Stimulated activated CD8-positive, alpha-beta memory T cell treated with anti-CD3 and anti-CD28 coated beads, Interleukin-7, amount 100 ng/mL, for 24 hours (primary cell): ENCODE results near the gene CYP4F8.

Experiments
- DNase-seq: peaks from one replicate; pipeline ENCODE4 v3.0.0-alpha.2; 2020; ENCODE audit warnings: low read depth

CYP4F8 gene

DNA sequence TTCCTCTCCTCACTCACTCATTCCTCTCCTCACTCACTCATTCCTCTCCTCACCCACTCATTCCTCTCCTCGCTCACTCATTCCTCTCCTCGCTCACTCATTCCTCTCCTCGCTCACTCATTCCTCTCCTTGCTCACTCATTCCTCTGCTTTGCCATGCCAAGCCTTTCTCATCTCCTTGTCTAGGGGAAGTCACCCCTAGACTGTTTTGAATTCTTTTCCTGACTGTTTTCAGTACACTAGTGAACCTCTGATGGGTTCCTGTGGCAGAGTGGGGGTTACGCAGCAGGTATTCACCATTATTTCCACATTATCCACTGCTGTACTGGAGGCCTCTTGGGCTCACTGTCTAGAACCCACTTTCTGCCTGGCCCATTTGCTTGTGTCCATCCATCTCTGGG is 1.2 kb downstream of the CYP4F8 start:
- no peak for DNase-seq

DNA sequence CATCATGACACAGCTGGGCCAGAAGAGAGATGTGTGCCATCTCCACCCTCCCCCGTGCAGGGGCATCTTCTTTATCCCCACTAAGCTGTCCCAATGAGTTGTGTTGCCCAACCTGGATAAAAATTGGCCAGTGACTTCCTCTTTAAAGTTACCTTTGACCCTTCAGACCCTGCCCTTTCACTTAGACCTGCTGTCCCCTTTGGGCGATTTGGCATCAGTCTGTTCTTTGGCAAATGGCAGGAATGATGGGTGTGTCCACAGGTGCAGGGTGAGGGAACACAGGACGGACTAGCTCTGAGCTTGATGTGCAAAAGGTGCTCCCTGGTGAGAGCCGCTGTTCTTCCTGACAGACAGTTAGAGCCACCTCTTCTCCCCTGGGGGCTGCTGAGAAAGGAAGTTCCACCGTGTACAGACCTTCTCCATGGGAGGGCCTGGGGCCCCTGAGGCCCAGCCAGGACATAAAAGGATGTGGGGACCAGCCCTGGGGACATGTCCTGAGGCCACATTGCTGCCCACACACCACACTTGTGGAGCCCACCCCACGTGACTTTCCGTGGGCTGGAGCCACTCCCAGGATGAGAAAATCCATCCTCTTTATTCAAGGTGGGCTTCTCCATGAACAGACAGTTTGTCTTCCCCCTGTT is 1.7 kb downstream of the CYP4F8 start:
- no peak for DNase-seq

DNA sequence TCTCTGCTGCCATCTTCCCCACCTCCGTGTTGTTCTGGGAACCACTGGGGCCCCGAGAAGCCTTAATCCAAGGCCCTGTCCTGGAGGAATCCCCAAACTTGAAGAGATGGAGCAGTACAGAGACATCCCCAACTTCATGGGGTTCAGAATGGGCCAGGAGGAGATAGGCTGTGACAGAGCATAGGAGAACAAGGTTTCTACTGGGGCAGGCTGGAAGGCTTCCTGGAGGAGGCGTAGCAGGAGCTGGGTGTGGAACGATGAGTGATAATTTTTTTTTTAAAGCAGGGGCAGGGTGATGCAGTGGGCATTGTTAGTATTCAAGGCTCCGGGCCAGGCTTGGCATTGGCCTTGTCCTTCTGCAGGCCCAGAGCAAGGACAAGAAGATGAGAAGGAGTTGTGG is 3.3 kb downstream of the CYP4F8 start:
- DNase-seq = no peak

DNA sequence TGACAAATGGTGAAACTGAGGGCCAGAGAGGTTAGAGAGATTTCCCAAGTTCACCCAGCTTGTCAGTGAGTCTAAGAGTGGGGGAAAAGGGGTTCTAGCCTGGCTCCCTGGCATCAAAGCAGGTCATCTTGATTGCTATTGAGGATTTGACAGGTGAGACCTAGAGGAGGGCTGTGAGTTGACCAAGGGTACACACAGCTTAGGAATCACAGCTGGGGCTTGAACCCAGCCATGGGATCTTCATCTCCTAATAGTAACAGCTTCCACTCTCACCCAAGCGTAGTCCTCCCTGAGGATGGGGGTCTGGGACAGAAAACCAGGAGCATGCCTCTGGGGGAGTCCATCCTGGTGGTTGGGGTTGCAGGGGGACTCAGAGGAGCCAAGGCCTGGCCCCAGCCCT is 6.8 kb downstream of the CYP4F8 start:
- DNase-seq = no peak

DNA sequence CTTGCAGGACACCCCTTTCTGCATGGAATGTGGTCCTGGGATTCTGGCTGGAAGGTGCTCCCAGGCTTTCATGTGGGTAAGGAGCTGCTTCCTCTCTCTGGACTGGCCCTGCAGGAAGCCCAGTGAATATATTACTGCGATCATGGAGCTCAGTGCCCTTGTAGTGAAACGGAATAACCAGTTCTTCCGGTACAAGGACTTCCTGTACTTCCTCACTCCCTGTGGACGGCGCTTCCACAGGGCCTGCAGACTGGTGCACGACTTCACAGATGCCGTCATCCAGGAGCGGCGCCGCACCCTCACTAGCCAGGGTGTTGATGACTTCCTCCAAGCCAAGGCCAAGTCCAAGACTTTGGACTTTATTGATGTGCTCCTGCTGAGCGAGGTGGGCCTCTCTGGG is 8.0 kb downstream of the CYP4F8 start:
- no peak for DNase-seq

DNA sequence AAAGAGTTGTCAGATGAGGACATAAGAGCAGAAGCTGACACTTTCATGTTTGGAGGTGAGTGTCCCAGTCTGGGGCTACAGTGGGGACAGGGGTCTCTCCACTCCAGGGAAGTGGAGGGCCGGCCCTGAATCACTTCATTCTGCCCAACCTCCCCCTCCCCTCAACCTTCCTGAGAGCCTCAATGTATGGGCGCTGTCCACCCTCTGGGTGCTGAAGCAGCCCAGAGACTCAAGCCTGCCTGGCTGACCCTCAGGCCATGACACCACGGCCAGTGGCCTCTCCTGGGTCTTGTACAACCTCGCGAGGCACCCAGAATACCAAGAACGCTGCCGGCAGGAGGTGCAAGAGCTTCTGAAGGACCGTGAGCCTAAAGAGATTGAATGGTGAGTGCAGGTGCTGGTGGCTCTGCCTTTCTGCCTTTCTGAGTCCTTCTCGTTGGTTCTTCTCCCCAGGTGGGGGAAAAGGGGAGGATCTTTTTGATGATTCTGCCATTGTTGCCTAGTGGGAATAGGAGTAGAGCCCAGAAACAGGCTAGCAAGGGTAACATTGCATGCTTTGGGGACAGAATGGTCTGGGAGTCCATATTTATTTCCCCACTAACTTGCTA is 8.8 kb downstream of the CYP4F8 start:
- no peak for DNase-seq

DNA sequence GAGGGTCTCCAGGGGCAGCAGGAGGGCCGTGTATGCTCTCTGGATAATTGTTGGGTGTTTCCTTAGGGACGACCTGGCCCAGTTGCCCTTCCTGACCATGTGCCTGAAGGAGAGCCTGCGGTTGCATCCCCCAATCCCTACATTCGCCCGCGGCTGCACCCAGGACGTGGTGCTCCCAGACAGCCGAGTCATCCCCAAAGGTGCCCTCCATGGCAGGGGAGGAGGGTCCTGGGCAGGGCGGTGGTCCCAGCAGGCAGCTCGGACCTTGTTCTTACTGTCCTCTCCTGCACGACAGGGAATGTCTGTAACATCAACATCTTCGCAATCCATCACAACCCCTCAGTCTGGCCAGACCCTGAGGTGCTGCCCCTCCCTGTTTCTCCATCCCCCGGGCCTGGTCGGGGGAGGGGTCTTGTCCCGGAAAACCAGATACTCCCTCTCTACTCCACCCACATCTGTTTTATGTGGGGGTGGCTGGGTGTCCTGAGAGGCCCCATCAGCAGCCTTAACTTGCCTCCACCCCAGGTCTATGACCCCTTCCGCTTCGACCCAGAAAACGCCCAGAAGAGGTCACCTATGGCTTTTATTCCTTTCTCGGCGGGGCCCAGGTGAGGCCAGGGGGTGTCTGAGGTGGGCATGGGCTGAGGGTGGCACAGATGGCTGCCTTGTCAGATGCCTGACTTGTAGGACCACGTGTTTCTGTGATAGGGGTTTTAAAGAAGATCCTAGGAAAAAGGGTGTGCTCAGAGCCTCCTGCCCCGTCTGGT is 13.4 kb downstream of the CYP4F8 start:
- no peak for DNase-seq

DNA sequence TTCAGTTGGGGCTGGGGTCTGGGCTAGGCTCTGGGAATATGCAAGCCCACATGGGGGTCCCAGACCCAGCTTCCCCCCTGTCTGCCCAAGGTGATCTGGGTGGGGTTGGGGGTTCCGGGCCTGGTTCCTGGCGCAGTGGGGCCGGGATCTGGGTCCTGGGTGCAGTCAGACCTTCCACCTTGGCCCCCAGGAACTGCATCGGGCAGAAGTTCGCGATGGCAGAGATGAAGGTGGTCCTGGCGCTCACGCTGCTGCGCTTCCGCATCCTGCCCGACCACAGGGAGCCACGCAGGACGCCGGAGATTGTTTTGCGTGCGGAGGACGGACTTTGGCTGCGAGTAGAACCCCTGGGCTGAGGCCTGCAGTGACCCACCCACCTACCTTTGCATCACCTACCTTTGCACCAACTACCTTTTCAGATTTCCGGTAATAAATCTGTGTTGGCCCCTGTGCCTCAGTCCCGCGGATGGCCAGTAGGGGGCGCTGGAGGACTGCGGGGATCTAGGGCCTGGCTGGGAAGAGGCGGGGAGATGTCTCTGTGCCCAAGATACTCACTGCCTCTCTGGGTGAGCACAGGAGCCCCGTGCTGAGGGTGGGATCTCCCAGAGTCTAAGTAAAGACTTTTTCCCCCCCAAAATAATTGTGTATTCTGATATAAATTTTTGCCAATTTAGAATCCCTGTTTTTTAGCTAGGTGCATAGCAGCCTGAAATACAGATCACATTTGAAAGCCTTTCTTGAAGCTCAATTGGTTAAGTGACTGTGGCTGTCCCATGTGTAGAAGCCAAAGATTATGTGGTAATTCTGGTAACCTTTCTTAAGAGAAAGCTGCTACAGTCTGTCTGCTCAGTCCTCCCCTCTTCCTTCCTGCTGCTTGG is 14.2 kb downstream of the CYP4F8 start:
- DNase-seq = peak; percentile 90

DNA sequence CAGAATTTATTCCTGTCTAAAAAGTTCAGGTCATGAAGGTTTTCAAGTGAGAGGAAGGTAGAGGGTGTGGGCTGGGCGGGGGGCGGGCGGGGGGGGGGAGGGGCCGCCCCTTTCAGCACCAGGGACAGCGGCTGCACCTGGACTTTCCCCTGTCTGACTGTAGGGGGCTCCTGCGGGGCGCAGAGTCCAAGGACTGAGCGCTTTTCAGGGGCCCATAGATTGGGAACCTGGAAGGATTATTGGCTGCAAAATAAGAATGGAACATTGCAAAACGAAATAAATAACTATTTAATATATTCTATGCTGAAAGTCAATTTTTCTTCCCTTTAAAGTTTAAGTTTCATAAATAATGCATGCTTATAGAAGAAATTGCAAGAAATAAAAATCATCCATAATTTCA is 16.8 kb downstream of the CYP4F8 start:
- no peak for DNase-seq

DNA sequence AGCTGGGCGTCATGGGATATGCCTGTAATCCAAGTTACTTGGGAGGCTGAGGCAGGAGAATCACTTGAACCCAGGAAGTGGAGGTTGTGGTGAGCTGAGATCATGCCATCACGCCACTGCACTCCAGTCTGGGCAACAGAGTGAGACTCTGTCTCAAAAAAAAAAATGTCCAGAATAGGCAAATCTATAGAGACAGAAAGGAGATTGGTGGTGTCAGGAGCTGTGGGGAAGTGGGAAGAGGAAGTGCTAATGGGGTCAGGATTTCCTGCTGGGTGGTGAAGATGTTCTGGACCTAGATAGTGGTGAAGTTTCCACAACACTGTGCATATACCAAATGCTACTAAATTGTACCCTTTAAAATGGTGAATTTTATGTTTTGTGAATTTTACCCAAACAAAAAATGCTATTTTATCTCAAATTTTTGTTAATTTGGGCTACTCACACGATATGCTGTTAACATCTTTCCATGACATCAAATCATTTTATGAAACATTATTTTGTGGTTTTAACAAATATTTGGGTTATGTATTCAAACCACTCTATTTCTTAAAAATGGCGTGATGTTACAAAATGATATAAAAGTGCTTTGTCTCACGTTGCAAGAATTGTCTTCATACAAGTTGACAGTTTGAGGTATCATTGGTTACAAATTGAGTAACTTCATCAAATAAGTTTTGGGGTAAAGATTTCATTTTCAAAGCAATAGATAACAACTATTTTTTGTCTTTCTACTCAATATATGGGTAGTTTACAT is 18.2 kb downstream of the CYP4F8 start:
- no peak for DNase-seq

DNA sequence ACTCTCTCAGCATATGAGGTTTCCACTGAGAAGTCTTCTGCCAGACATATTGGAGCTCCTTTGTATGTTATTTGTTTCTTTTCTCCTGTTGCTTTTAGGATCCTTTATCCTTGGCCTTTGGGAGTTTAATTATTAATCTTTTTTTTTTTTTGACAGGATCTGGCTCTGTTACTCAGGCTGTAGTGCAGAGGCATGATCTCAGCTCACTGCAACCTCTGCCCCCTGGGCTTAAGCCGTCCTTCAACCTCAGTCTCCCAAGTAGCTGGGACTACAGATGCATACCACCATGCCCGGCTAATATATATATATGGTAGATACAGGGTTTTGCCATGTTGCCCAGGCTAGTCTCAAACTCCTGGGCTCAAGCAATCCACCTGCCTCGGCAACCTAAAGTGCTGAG is 19.1 kb downstream of the CYP4F8 start:
- DNase-seq = no peak

DNA sequence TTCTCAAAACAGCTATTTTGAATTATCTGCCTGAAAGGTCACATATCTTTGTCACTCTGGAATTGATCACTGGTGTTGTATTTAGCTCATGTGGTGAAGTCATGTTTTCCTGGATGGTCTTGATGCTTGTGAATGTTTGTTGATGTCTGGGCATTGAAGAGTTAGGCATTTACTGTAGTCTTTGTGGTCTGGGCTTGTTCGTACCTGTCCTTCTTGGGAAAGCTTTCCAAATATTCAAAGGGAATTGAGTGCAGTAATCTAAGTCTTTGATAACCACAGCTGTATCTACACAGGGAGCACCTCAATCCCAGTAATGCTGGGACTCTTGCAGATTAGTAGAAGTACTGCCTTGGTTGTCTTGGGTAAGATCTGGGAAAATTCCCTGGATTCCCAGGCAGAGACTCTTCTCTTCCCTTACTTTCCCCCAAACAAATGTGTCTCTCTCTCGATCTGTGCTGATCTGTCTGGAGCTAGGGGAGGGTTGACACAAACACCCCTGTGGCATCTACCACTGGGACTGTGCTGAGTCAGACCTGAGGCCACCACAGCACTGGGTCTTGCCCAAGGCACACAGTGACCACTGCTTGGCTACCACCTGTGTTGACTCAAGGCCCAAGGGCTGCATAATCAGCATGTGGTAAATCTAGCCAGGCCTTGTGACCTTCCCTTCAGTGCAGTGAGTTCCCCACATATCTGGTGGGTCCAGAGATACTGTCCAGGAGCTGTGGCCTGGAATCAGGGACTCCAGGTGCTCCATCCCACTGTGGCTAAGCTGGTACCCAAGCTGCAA is 20.2 kb downstream of the CYP4F8 start:
- DNase-seq = no peak

DNA sequence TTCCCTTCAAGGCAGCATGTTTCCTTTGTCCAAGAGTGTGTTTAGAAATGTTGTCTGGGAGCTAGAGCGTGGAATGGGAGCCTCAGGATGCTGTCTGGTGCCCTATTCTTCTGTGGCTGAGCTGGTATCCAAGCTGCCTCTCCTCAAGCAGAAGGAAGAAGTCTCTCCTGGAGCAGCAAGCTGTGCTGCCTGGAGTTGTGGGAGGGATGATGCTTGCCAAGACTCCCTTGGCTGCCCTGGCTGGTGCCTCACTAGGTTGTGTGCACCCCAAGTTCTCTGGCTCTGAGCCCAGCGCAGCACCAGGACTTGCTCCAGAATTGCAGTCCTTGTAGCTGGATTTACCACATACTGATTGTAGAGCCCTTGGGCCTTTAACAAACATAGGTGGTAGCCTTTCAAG is 21.0 kb downstream of the CYP4F8 start:
- DNase-seq = no peak

DNA sequence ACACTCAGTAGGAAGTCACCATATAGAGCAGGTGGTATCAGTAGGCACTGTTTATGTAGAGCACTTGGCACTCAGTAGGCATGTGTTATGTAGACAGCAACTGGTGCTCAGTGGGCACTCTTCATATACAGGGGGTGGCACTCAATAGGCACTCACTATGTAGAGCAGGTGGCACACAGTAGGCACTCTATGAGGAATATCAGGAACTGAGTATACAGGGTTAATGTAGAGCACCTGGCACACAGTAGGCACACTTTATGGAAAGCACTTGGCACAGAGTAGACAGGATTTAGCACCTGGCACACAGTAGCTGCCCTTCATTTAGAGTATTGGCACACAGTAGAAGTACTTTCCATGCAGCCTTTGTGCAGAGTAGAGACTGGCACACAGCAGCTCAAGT is 24.6 kb downstream of the CYP4F8 start:
- no peak for DNase-seq

DNA sequence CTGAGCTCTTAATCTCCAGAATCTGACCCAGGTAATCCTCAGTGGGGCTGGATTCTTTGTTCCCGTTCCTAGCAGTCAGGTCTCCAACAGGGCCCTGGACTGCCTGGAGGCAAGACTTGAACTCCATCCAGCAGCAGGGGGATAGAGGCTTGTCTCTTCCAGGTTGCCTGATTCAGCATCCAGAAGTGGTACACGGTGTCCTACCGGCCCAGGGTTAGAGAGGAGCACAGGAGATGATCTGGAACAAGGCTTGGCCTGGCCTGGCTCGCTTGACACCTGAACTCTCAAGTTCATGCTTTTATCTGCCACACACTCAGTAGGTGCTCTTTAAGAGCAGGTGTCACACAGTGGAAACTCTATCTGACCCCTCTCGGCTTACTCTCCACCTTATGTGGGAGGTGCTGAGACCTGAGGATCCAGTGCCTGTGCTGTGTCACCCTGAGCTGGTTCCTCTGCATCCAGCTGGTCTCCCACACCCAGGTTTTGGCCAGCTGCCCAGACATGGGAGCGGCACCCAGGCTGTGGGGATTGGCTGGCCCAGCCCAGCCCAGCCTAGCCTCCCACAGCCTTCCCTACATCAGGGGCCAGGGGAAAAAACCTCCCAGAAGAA is 25.4 kb downstream of the CYP4F8 start, which contains the start of gene CYP4F3:
Gene CYP4F3, plus strand, starts transcription at position 604 of the 610 bp plus-strand sequence. CDS start 519 bp downstream, outside the sequence.
- DNase-seq = no peak

DNA sequence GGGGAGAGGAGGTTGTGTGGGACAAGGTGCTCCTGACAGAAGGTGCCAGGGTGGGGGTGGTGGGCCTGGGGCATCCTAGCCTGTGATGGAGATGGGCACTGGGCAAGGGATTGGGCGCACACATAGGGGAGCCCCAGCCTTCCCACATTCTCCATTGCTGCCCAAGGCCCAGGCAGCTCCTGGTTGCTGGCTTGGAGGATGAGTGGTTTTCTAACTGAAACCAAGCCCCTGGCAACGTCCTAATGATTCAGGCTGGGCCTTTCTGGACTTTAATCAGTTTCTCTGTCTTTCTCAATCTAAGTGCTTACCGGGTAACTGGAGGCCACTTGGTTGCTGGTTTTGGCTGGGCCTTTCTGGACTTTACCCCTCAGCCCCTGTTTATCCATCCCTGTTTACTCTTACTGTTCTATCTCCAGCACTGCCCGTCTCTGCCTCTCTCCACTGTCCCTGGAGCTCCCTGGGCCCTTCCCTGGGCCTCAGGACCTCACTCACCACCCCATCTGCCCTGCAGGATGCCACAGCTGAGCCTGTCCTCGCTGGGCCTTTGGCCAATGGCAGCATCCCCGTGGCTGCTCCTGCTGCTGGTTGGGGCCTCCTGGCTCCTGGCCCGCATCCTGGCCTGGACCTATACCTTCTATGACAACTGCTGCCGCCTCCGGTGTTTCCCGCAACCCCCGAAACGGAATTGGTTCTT is 26.0 kb downstream of the CYP4F8 start:
- DNase-seq = no peak

DNA sequence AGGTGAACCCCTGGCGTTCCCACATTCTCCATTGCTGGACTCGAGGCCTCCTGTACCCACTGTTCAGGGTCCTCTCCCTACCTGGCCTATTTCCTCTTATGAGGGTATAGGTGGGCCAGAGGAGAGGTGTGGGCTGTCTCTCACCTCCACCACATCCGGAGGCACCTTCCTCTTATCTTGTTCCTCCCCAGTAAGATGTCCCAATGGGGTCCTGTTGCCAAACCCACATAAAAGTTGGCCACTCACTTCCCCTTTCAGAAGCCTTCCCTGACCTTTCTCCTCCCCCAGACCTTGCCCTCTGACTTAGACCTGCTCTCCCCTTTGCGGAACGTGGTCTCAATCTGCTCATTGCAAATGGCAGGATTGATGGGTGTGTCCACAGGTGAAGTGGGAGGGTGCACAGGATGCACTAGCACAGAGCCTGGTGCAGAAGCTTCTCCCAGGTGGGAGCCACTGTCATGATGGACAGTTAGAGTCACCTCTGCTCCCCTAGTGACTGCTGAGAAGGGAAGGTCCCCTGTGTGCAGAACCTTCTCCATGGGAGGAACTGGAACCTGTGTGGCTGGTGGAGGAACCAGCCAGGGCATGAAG is 27.0 kb downstream of the CYP4F8 start:
- DNase-seq = no peak

DNA sequence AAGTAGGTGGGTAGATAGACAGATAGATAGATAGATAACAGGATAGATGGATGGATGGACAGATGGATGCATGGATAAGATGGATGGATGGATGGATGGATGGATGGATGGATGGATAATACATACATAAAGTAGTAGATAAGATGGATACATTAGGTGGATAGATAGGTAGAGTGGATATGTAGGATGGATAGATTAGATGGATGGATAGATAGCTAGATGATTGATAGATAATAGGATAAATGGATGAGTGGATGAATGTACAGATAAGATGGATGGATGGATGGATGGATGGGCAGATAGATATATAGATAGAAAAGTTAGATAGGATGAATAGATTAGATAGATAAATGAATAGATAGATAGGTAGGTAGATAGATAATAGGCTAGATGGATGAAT is 27.8 kb downstream of the CYP4F8 start:
- no peak for DNase-seq

DNA sequence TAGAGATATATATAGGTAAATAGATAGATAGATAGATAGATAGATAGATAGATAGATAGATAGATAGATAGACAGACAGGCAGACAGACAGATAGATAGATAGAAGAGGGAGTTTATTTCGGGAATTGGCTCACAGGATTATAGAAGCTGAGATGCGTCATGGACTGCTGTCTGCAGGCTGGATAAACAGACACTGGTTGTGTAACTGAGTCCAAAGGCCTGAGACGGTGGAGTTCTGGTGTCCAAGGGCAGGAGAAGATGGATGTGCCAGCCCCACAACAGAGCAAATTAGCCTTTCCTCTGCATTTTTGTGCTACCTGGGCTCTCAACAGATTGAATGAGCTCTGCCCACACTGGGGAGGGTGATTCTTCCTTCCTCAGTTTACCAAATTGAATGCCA is 28.4 kb downstream of the CYP4F8 start:
- no peak for DNase-seq
